HG03280 (cell line): Measurements from ENCODE around the gene ISM1.
A peak's percentile ranks its signal among the peaks of the same experiment; 100 is the strongest.
"Not testable (repeated sequence)": the region's sequence is repeated elsewhere in the genome, so short reads cannot be mapped to it uniquely, and the experiment has no call there.

ENCODE experiments used
- ATAC-seq: cut with Tn5 transposase; IDR thresholded peaks from one replicate; pipeline ENCODE4 v1.9.1; 2021; ENCODE audit warnings: mild to moderate bottlenecking, moderate library complexity; ENCODE audit not compliant: unreplicated experiment

Gene ISM1

DNA sequence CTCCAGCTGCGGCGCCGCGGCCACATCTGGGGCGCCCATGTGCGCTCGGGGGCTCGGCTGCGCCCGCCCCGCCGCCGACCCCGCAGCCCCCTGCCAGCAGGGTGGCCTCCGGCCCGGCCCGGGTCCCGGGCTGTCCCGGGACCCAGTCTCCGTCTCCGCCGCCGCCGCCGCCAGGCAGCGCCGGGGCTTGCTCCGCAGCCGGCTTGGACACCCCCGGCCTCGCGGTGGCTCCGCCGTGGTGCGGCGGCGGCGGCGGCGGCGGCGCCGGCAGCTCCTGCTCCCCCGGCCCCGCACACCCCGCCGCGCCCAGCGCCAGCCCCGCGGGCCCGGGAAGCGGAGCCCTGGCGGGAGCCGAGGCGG lies 219 bp downstream of the ISM1 start:
- peak; percentile 38 for ATAC-seq

- ATAC-seq, result peak; percentile 75
These were observed 722 bp downstream of the ISM1 start for GRCh38 chr20:13221673-13222318.

DNA sequence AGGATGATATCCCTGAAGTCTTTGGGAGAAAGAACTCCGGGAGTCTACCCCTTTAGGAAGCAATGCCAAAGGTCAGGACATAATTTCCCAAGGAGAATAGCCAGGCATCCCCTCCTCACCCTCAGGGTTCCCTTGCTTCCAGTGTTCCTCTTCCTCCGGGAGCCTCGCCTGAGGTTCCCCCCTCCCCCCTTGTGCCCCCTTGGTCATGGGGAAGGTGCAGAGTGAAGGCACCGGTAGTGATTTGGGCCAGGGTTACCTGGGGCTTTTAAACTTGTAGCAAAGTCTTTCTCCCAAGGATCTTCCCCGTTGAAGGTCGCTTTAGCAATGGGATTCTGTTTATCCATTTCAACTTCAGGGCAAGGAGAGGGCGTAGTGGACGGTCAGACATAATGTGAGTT lies 1.2 kb downstream of the ISM1 start:
- no peak for ATAC-seq

DNA sequence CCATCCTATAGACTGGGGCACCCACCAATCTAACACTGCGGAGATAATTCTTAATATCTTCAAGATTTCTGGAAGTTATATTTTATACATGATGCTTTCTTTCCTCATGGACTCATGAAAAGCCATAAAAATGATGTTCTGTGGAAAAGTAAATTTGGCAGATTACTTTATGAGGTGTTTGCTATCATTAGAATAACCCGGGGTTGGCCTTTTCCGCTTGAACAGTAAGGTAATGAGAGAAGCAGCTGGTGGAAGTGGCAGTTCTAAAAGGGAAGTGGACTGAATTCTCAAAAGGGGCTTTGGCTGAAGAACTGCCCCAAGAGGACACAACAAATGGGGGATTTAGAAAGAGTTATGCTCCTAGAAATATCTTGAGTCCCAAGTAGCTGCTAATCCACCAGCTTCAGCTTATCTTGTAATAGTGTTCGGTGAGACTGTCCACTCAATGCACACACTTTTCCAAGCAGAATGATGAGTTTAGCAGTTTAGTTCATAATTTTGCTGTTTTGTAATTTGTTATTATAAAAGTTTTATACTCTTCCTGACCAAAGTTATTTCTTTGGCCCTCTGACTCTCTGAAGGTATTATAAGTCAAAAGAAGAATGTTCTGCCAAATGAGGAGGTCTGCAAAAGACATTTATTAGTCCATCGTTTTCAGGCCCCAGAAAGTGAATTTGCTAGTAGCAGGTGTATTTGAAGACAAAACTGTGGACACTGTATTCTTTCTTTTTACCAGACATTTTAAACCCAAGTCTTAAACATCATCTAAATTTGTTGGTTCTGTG lies 2.9 kb downstream of the ISM1 start:
- no peak for ATAC-seq

GRCh38 chr20:13226367-13226766 lies 5.3 kb downstream of the ISM1 start:
- ATAC-seq, result no peak

DNA sequence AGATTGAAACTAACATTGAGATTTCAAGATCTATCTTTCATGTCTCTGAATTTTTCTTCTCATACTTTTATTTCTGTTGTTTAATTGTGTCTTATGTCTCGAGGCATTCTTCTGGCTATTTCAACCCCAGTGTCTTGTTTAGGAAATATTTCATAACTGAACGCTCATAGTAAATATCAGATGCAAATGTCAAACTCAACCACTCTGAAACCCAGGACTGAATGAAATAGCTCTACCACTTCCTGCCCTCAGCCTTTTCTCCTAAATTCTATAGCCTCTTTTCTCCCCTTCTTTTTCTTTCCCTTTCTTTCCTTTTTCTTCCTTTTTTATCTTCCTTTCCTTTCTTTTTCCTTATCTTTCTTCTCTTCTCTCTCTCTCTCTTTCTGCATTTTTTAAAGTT lies 7.7 kb downstream of the ISM1 start:
- no peak for ATAC-seq

- peak; percentile 54 for ATAC-seq
These were observed 8.5 kb downstream of the ISM1 start for GRCh38 chr20:13229538-13229937.

DNA sequence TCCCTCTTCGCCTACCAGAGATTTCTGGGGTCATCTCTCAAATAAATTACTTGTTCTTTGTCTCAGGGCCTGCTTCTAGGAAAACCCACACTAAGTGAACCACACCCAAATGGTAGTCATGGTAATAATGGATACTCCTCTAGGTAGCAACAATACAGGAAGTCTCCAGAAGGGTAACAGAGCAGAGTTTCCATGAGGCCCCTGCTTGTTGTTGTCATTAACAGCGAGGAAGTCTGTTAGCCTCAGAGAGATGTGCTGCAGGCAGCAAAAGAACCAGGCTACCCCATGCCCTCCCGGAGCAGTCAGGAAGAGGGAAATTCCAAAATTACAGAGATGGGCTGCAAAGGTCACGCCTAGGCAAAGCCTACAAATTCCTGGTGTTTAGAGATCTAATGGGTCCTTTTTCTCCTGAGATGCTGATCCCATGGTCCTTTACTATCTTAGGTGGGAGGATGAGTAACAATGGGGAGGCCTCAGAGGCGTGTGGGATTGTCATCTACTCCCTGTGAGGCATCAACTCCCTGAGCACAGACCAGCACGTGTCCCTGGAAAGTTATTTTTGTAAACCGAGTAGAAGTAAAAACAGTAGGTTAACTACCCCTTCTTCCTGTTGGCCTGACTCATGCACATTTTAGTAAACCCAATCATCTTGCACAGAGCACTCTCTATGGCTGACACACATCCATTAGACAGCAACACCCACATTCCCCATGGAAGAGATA lies 10.1 kb downstream of the ISM1 start:
- no peak for ATAC-seq

DNA sequence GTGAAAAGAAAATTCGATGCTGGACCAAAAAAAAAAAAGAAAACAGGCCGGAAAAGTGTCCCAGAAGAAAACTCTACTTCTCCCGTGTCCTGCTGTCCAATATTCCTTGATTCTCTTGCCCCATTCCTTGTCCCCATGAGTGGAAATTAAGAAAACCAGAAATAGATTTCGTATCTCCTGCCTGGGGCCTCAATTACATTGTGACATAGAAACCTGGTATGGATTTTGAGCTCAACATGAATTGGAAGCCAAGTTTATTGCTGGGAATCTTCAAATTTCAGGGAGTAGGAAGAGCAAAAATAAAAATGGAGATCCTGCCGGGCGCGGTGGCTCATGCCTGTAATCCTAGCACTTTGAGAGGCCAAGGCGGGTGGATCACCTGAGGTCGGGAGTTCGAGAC lies 11.9 kb downstream of the ISM1 start:
- ATAC-seq, result no peak

DNA sequence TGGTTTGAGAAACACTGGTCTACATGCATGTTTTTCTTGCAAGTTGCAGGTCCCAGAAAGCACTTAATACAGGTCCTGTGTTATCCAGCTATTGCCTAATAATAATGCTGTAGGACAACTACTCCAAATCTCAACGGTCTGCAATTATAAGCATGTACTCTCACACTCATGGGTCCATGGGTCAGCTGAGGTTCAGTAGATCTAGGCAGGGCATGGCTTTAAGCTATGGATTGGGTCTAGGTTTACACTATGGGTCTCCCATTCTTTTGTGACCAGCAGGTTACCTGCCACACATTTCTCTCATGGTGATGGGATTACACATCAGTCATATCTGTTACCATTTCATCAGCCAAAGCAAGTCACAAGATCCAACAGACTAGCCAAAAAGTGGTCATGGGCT lies 13.9 kb downstream of the ISM1 start:
- ATAC-seq, result no peak

GRCh38 chr20:13236360-13236759 lies 15.3 kb downstream of the ISM1 start:
- ATAC-seq, result not testable (repeated sequence)

- no peak for ATAC-seq
These were observed 16.1 kb downstream of the ISM1 start for GRCh38 chr20:13236990-13237720.

DNA sequence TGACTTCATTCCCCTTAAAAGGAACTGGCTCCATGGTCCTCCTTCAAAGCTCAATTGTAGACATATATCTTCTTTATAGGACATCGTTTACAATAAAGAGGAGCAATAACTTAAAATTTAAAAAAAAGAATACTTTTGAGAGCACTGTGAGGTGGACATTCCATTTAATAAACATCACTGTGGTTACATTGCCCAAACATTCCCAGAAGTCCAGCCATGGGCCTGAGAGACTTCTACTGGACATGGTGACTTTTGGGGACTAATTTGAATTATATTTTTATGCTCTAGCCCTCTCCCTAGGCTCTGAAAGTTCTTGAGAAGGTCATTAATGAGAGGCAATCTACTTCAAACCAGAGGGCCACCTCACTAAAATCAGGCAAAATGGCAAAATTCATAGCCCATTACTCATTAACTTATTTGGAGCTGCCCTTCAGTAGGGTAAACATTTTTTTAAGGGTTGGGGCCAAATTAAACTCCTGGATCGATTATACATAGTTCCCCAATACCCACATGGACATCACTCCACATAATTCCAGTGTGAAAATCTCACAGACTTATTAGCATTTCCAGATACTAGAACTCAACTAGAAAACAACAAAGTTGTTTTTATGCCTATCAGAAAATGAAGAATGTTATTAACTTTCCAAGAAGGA lies 17.1 kb downstream of the ISM1 start:
- ATAC-seq, result no peak

DNA sequence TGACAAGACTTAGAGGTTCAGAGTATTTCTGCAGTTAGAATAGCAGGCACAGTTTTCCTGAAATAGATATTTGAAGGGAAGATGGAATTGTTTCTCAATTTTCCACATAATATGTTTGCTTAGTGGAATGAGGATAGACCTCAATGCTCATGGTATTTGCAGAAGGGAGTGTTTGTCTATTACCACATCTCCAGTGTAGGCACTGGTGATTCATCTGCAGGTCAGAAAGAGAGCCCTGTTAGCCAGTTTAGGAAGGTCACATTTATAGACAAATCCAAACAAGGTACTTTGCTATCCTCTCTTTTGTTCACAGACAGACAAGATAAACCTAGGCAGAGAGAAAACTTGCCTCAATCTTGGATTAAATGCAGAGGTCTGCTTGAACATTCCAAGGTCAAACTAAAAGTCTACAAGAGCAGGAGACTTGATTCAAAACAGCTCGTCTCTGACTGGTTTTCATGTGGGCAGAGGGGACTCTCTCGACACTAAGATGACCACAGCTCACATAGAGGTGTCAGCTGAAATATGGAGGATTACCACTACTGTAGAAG lies 22.8 kb downstream of the ISM1 start:
- no peak for ATAC-seq

DNA sequence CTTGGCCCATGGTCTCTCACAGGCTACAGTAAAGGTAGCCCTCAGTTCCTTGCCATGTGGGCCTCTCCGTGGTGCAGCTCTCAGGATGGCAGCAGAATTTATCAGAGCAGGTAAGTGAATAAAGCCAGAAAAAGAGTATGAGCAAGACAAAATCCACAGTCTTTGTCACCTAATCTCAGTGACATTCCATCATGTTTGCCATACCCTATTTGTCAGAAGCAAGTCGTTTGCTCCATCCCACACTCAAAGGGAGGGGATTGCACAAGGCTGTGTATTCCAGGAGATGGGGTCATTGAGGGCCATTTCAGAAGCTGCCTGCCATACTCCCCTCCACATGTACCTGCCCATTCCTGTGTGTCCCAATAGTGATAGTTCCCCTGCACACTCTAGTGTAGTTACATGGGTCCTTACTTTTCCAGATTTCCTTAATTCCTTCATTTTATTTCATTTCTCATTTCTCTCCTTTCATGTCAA lies 24.2 kb downstream of the ISM1 start:
- no peak for ATAC-seq

- no peak for ATAC-seq
These were observed 28.2 kb downstream of the ISM1 start for GRCh38 chr20:13249118-13249797.

DNA sequence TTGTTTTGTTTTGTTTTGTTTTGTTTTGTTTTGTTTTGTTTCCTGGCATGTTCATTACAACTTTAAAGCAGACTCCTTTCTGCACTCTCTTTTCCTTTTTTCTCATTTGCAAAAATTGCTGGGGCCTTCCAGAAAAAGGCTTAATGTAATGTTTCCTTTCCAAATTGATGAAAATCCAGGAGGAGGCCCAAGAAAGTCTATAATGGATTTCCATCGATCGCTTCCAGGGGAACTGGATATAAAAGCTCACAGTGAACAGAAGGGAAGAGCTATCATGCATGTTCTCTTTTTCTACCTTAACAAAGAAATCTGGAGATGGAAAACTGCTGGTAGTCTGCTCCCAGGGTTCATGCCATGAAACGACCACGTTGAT lies 28.7 kb downstream of the ISM1 start:
- no peak for ATAC-seq

GRCh38 chr20:13250251-13250650 lies 29.2 kb downstream of the ISM1 start:
- ATAC-seq, result no peak

GRCh38 chr20:13251106-13251903 lies 30.2 kb downstream of the ISM1 start:
- no peak for ATAC-seq
